Middle frontal gyrus (tissue), 1 donor: Measurements from ENCODE around the gene POLR1E.
A peak's percentile ranks its signal among the peaks of the same experiment; 100 is the strongest.
"Not testable (repeated sequence)": the region's sequence is repeated elsewhere in the genome, so short reads cannot be mapped to it uniquely, and the experiment has no call there.

Source experiments
- DNase-seq: peaks from one replicate; pipeline ENCODE4 v3.0.0-alpha.2; 2015; ENCODE audit warnings: low spot score; ENCODE audit errors: extremely low spot score

POLR1E gene

GRCh38 chr9:37464426-37465248 is 21.1 kb upstream of the POLR1E start:
- no peak for DNase-seq

DNA sequence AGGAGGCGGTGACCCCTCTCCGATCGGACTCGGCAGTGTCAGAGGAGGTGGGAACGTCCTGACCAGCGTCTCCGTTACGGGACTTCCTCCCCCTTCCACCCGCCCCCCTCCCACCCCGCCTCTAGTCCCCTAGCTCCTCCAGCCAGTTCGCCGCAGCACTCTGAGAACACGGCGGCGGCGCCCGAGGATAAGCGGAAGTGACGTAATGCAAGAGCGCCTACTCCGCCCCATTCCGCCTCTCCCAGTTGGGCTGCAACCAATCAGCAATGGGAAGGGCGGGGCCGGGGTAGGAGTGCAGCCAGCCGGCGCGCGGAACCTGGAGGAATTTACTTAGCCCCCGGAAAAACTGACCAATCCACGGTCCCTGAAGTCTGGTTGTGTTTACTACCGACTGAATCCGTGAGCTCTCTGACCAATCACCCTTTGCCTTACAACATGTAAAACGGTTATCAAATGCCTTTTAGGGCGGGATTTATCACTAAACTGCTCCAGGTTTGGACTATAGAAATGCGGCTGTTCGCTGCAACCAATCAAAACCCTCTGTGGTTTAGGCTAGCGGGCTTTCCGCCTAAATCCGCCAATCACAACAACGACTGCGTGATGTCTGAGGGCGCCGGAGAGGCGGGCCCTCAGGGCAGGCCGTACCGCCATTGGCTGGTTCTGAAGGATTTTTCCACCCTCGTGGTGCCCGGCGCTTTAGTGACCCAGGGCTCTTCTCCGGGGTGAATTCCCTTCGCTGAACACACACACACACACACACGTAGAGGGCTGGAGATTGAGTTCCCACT is 20.3 kb upstream of the POLR1E start, which contains the start of gene ZBTB5:
TSS of gene ZBTB5 (minus strand) at position 202 of the 788 bp plus-strand sequence. CDS start 22,899 bp downstream, outside the sequence.
- DNase-seq: peak; percentile 98

GRCh38 chr9:37466037-37466709 is 19.6 kb upstream of the POLR1E start:
- DNase-seq: no peak

DNA sequence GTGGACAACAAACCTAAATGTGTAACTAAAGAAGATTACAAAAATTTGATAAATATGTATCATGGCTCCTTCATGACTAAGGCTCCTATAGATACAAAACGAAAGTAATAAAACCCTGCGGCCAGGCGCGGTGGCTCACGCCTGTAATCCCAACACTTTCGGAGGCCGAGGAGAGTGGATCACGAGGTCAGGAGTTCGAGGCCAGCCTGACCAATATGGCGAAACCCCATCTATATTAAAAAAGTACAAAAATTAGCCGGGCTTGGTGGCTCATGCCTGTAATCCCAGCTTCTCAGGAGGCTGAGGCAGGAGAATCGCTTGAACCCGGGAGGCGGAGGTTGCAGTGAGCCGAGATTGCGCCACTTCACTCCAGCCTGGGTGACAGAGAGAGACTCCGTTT is 18.2 kb upstream of the POLR1E start:
- DNase-seq: not testable (repeated sequence)

DNA sequence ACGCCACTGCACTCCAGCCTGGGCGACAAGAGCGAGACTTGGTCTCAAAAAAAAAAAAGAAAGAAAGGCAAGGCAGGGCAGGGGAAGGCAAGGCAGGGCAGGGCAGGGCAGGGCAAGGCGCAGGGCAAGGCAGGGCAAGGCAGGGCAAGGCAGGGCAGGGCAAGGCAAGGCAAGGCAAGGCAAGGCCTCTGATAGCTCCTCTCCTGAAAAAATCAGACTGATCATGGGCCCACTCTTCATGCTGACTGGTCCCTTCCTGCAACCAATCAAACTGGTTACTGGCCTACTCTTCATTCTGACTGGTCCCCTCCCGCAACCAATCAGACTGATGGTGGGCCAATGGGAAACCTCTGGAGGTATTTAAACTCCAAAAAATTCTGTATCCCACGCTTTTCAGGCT is 17.1 kb upstream of the POLR1E start:
- no peak for DNase-seq

DNA sequence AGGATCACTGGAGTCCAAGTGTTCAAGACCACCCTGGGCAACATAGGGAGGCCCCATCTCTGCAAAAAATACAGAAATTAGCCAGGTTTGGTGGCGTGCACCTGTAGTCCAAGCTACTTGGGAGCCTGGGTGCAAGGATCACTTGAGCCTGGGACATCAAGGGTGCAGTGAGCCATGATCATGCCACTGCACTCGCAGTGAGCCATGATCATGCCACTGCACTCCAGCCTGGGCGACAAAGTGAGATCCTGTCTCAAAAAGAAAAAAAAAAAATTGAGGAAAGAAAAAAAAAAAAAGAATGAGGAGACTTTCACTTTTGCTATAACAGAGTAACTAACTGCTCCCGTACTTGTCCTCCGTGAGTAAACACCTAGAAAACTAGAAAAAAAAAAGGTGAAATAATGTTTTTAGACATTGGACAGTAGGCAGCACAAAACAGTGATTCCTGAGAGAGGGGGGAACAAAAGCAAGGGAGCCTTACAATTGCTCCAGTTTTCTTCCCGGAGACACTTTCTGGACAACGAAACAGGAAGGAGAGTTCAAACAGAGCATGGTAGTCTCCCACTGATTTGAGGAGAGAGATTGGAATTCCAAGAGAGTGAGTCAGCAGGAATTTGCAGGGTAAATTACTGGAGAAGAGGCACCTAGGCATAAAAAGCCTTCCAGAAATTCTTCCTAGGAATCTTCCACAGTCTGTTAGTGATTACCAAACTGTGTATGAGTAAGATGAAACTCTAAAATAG is 13.6 kb upstream of the POLR1E start:
- DNase-seq: peak; percentile 33

GRCh38 chr9:37473982-37474381 is 11.8 kb upstream of the POLR1E start:
- not testable (repeated sequence) for DNase-seq

- no peak for DNase-seq
Observed at GRCh38 chr9:37474438-37474837, 11.3 kb upstream of the POLR1E start.

GRCh38 chr9:37476930-37477329 is 8.8 kb upstream of the POLR1E start:
- DNase-seq: no peak

- not testable (repeated sequence) for DNase-seq
Observed at GRCh38 chr9:37477443-37477842, 8.3 kb upstream of the POLR1E start.

GRCh38 chr9:37477987-37478619 is 7.6 kb upstream of the POLR1E start:
- DNase-seq: not testable (repeated sequence)

DNA sequence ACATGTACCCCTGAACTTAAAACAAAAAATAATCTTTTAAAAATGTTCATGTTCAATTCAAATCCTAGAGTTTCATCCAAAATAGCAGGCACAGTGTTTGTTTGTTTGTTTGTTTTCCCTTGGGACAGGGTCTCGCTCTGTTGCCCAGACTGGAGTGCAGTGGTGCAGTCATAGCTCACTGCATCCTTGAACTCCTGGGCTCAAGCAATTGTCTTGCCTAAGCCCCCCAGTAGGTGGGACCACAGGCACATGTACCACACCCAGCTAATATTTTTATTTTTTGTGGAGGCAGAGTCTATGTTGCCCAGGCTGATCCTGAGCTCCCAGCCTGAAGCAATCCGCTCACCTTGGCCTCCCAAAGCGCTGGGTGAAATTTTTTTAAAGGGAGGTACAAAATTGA is 5.0 kb upstream of the POLR1E start:
- DNase-seq: no peak

GRCh38 chr9:37486256-37486615 is 488 bp downstream of the POLR1E start:
- no peak for DNase-seq

GRCh38 chr9:37486616-37487548 is 1.1 kb downstream of the POLR1E start:
- no peak for DNase-seq

DNA sequence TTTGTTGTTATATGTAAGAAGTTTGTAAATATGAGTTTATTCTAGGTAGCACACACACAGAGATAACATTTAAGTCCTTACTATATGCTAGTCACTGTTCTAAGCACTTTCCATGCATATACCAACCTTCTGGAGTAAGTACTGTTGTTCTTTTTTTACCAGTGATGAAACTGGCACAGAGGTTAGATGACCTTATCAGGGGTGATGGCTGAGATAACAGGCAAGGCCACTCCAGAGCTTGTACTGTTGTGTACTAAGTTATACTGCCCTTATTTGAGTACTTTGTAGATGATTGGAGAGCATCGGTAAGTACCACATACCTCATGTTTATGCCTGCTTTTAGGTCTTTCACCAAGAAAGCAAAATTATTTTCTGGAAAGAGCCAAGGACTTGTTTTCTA is 6.2 kb downstream of the POLR1E start:
- no peak for DNase-seq

DNA sequence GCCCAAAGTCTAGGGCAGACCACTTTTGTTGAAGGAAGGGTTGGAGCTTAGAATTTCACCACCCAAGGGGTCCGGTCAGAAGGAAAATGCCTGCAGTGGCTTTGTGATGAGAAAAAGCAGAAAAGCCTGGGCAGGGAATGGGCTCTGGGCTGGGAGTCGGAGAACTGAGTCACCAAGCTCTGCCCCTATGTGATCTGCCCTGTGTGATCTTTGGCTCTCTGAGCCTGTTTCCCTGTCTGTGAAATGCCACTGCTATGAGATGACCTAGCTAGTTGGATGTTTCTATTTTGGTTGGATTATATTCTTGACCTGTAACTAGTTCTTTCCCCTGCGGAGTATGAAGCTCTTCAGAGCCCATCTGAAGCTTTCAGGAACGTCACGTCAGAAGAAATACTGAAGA is 9.8 kb downstream of the POLR1E start:
- no peak for DNase-seq

DNA sequence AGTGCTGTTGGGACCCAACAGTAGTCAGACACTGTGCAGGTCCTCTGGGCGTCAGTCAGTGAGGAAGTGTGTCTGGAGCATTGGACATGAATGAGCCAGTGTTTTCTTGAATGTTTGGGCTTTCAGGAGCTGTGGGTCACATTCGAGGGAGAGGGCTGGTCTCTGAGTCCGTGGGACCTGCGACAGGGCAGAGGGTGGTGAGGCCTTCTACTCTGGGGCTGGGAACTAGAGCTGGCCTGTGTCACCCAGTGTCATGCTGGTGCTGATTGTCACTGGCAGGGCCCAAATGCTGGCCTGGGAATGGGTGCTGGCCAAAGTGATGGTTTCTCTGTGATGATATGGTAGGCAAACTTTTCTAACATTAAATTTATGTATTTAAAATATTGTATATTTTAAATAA is 10.3 kb downstream of the POLR1E start:
- no peak for DNase-seq

- DNase-seq: no peak
Observed at GRCh38 chr9:37497320-37497719, 11.6 kb downstream of the POLR1E start.

- DNase-seq: no peak
Observed at GRCh38 chr9:37498457-37498856, 12.7 kb downstream of the POLR1E start.

DNA sequence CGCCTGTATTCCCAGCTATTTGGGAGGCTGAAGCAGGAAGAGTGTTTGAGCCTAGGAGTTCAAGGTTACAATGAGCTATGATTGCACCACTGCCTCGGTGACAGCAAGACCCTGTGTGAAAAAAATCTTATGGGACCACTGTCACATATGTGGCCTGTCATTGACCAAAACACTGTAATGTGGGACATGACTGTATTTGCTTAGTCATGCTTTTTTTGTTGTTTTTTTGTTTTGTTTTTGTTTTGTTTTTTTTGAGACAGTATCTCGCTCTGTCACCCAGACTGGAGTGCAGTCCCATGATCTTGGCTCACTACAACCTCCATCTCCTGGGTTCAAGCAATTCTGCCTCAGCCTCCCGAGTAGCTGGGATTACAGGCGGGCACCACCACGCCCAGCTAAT is 13.5 kb downstream of the POLR1E start:
- DNase-seq: no peak
